Measurements from ENCODE around the gene MTNR1A. TPM values are rescaled to one million over a fixed set of nuclear protein-coding genes. Genes with fewer than 3 reads are reported as not detected.

MTNR1A gene
- total RNA-seq, 1 donor from 2014 or later: not detected

DNA sequence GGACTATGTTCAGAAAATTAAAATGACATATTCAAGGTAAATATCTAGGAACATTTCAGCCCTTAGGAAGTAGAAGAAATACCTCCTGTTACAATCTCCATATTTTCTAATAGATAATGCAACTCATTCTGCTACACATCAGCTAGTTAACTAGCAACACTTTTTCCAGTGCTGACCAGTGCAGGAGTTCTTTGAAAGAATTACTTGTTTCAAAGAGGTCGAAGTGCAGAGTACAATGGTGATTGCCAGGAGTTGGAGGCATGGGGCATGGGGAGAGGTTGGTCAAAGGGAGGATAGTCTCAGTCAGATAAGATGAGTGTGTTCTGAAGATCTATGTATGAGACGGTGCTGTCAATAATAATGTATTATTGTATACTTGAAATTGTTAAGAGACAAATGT, 53.1 kb downstream of the MTNR1A start:
- intact Hi-C loops (cut with micrococcal nuclease): no loop called here
- H3K9me3 Mint-ChIP-seq: peaks cover 10% of the 10 kb centered on the region
- no peak overlapping the region for H3K27ac Mint-ChIP-seq
- no peaks in the 10 kb centered on the region for H3K4me1 Mint-ChIP-seq (ENCODE audit: low read depth)
- no peak for DNase-seq (ENCODE audit: low spot score)
- no peaks in the 10 kb centered on the region for H3K27me3 Mint-ChIP-seq (ENCODE audit: low read depth)
- no peaks in the 10 kb centered on the region for H3K36me3 Mint-ChIP-seq (ENCODE audit: low read depth)
- no peak overlapping the region for H3K4me3 Mint-ChIP-seq (ENCODE audit: low read depth)

DNA sequence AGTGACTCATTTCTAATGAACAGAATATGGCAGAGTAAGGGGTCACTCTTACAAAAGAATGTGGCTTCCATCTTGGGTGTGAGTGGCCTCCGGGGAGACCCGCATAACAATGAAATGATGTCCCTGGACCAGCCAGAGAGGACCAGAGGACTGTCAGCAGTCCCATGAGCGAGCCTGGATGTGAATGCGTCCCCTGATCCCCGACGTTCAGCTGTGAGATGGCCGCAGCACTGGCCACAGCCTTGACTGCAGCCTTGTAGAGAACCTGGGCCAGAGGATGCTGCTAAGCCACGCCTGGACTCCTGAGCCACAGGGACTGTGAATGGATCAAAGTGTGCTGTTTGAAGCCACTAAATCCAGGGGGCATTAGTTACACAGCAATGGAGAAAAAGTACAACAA, 53.8 kb downstream of the MTNR1A start:
- DNase-seq (ENCODE audit: low spot score): no peak
- H3K36me3 Mint-ChIP-seq (ENCODE audit: low read depth): no peaks in the 10 kb centered on the region
- no peak overlapping the region for H3K27ac Mint-ChIP-seq
- H3K27me3 Mint-ChIP-seq (ENCODE audit: low read depth): no peaks in the 10 kb centered on the region
- H3K4me3 Mint-ChIP-seq (ENCODE audit: low read depth): no peak overlapping the region
- peaks cover 10% of the 10 kb centered on the region for H3K9me3 Mint-ChIP-seq
- no peaks in the 10 kb centered on the region for H3K4me1 Mint-ChIP-seq (ENCODE audit: low read depth)
- intact Hi-C loops (cut with micrococcal nuclease): no loop called here

DNA sequence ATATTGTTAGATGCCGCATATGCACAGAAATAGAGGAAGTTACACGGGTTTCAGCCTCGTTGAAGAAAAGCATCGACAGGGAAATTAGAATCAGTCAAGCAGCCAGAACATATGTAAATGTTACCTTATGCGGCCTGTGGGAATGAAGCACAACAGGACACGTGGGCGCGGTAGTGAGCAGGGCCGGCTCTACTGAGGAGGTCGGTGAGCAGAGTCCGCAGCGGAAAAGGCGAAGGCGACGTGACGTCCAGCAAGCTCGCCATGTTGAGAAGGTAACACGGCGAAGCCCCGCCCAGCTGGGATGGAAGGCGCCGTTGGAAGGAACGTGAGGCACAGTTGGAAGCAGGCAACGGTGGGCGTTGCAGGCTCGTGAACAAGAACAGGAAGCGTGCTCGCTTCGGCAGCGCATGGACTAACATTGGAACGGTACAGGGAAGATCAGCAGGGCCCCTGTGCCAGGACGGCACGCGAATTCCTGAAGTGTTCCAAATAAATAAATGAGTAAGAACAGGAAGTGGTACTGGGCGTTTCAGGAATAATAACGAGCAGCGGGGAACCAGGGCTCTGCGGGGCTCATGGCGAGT, 54.6 kb downstream of the MTNR1A start:
- H3K4me1 Mint-ChIP-seq (ENCODE audit: low read depth): no peaks in the 10 kb centered on the region
- no peak overlapping the region for H3K4me3 Mint-ChIP-seq (ENCODE audit: low read depth)
- peaks cover 10% of the 10 kb centered on the region for H3K9me3 Mint-ChIP-seq
- intact Hi-C loops (cut with micrococcal nuclease): no loop called here
- H3K27ac Mint-ChIP-seq: no peak overlapping the region
- no peaks in the 10 kb centered on the region for H3K36me3 Mint-ChIP-seq (ENCODE audit: low read depth)
- DNase-seq (ENCODE audit: low spot score): no peak
- H3K27me3 Mint-ChIP-seq (ENCODE audit: low read depth): no peaks in the 10 kb centered on the region

DNA sequence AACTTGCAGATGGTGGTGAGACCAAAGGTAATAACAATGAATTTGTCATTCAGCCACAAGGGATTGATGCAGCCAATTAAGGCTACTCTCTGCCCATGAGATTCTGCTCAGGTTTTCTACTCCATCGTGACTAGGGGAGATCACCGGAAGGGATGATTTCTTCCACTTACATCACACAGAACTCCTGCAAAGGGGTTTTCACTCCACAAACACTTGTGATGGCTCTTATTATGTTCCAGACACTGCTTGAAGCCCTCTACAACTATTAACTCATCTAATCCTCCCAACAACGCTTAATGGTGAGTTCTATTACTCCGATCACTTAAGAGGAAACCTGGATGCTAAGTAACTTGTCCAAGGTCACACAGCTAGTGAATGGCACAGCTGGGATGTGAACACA, 55.9 kb downstream of the MTNR1A start:
- no peak overlapping the region for H3K27ac Mint-ChIP-seq
- no peak overlapping the region for H3K4me3 Mint-ChIP-seq (ENCODE audit: low read depth)
- no peak for DNase-seq (ENCODE audit: low spot score)
- peaks cover 13% of the 10 kb centered on the region for H3K9me3 Mint-ChIP-seq
- intact Hi-C loops (cut with micrococcal nuclease): no loop called here
- no peaks in the 10 kb centered on the region for H3K27me3 Mint-ChIP-seq (ENCODE audit: low read depth)
- H3K36me3 Mint-ChIP-seq (ENCODE audit: low read depth): no peaks in the 10 kb centered on the region
- no peaks in the 10 kb centered on the region for H3K4me1 Mint-ChIP-seq (ENCODE audit: low read depth)

DNA sequence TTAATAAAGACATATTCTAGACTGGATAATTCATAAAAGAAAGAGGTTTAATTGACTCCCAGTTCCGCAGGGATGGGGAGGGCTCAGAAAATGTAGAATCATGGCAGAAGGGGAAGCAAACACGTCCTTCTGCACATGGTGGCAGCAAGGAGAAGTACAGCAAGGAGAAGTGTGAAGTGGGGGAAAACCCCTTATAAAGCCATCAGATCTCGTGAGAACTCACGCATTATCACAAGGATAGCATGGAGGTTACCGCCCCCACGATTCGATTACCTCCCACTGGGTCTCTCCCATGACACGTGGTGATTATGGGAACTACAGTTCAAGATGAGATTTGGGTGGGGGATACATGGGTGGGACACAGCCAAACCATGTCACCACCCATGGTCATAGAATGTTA, 58.3 kb downstream of the MTNR1A start:
- H3K27me3 Mint-ChIP-seq (ENCODE audit: low read depth): no peaks in the 10 kb centered on the region
- H3K4me1 Mint-ChIP-seq (ENCODE audit: low read depth): no peaks in the 10 kb centered on the region
- H3K9me3 Mint-ChIP-seq: peaks cover 25% of the 10 kb centered on the region
- no peak for DNase-seq (ENCODE audit: low spot score)
- no peaks in the 10 kb centered on the region for H3K36me3 Mint-ChIP-seq (ENCODE audit: low read depth)
- intact Hi-C loops (cut with micrococcal nuclease): no loop called here
- H3K27ac Mint-ChIP-seq: no peak overlapping the region
- H3K4me3 Mint-ChIP-seq (ENCODE audit: low read depth): no peak overlapping the region

DNA sequence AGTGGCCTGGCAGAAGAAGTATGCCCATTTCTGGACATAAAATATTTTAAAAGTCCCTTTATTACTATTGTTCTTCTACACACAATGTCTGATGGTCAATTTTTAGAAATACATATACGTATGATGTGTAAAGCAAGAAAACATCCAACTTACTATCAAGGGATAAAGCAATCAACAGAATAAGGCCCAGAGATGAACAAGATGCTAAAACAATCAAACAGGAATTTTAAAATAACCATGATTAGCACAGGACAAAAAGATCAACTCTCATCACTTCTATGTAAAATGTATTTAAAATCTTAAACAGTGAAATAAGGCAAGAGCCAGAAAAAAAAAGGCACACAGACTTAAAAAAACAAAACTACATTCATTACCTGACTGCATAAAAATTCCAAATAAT, 60.9 kb downstream of the MTNR1A start:
- H3K27me3 Mint-ChIP-seq (ENCODE audit: low read depth): no peaks in the 10 kb centered on the region
- no peak for DNase-seq (ENCODE audit: low spot score)
- intact Hi-C loops (cut with micrococcal nuclease): no loop called here
- H3K9me3 Mint-ChIP-seq: peaks cover 33% of the 10 kb centered on the region
- H3K27ac Mint-ChIP-seq: no peak overlapping the region
- no peak overlapping the region for H3K4me3 Mint-ChIP-seq (ENCODE audit: low read depth)
- no peaks in the 10 kb centered on the region for H3K4me1 Mint-ChIP-seq (ENCODE audit: low read depth)
- no peaks in the 10 kb centered on the region for H3K36me3 Mint-ChIP-seq (ENCODE audit: low read depth)

DNA sequence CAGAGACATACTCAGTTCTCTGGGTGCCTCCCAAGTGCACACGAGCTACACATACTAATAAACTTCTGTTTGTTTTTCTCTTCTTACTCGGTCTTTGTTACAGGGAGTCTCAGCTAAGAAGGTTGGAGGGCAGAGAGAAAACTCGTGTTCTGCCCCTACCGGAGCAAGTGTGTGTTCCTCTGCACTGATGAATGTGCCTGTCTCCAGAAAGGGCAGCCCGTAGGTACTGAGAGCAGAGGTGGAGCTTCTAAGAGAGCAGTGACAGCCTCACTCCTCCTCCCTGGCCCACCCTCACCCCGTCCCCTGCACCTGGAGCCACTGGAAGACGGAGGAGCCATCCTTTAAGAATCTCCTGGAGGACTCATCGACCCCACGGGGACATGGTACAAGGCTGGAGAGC, 67.6 kb downstream of the MTNR1A start:
- intact Hi-C loops (cut with micrococcal nuclease): no loop called here
- Mint-ChIP-seq H3K4me3 (ENCODE audit: low read depth) (no peak overlapping the region), H3K4me1 (ENCODE audit: low read depth) (no peaks in the 10 kb centered on the region), H3K36me3 (ENCODE audit: low read depth) (no peaks in the 10 kb centered on the region), H3K27me3 (ENCODE audit: low read depth) (no peaks in the 10 kb centered on the region), H3K27ac (no peak overlapping the region), H3K9me3 (peaks cover 24% of the 10 kb centered on the region)
- DNase-seq (ENCODE audit: low spot score): no peak

DNA sequence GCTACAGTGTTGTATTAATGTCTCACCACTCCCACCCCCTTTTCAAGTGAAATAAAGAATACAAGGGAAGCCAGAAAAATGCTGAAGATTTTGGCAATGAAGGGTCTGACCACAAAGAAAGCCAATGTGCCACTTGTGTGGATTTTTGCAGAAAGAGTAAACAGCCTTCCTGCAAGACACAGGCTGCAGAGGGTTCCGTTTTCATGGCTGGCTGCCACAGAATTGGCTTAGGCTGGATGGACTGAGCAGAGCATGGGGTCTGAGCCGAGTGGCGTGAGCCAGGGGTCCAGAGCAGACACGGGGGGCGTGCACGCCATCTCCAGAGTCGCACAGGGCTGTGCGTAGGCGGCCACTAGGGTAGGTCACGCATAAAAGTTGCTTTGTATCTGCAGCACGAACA, 69.2 kb downstream of the MTNR1A start:
- Mint-ChIP-seq H3K27ac (no peak overlapping the region), H3K36me3 (ENCODE audit: low read depth) (no peaks in the 10 kb centered on the region), H3K4me1 (ENCODE audit: low read depth) (no peaks in the 10 kb centered on the region), H3K4me3 (ENCODE audit: low read depth) (no peak overlapping the region), H3K9me3 (peaks cover 14% of the 10 kb centered on the region), H3K27me3 (ENCODE audit: low read depth) (no peaks in the 10 kb centered on the region)
- DNase-seq (ENCODE audit: low spot score): no peak
- intact Hi-C loops (cut with micrococcal nuclease): no loop called here

DNA sequence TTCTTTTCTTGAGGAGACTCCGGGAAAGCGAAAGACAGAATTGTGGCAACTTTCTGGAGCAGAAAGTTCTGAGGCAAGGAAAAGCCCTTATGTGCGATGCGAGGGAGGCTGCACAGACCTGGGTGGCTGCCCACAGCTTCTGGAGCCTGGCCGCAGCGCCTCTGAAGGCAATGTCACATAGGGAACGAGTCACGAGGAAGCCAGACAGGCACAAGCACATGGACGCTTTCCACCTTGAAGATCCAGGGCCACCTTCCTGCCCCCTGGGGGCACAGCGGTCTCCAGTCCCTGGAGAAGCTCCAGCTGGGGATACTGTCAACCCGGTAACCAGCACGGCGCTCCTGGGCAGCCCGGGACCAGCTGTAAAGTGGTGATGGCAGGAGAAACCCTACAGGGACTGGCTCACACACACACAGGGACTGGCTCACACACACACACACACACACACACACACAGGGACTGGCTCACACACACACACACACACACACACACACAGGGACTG, 69.8 kb downstream of the MTNR1A start:
- Mint-ChIP-seq H3K36me3 (ENCODE audit: low read depth) (no peaks in the 10 kb centered on the region), H3K9me3 (peaks cover 10% of the 10 kb centered on the region), H3K4me1 (ENCODE audit: low read depth) (no peaks in the 10 kb centered on the region), H3K27ac (no peak overlapping the region), H3K4me3 (ENCODE audit: low read depth) (no peak overlapping the region), H3K27me3 (ENCODE audit: low read depth) (no peaks in the 10 kb centered on the region)
- intact Hi-C loops (cut with micrococcal nuclease): no loop called here
- DNase-seq (ENCODE audit: low spot score): no peak

DNA sequence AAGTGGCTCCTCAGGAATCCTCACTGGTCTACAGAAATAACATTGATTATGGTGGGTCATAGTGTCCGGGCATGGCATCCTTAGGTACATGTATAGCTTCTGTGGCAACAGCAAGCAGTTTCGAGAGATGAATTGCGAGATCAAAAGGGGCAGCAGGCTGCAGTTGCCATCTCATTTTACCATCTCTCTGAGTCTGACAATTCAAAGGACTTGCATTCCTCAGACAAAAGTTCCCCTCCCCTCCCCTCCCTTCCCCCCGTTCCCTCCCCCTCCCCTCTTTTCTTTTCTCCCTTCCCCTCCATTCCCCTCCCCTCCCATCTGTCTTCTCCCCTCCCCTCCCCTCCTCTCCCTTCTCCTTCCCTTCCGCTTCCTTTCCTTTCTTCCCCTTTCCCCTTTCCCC, 70.2 kb downstream of the MTNR1A start:
- no peak overlapping the region for H3K27ac Mint-ChIP-seq
- intact Hi-C loops (cut with micrococcal nuclease): no loop called here
- H3K36me3 Mint-ChIP-seq (ENCODE audit: low read depth): no peaks in the 10 kb centered on the region
- H3K9me3 Mint-ChIP-seq: peaks cover 5% of the 10 kb centered on the region
- no peaks in the 10 kb centered on the region for H3K27me3 Mint-ChIP-seq (ENCODE audit: low read depth)
- no peak overlapping the region for H3K4me3 Mint-ChIP-seq (ENCODE audit: low read depth)
- DNase-seq (ENCODE audit: low spot score): no peak
- no peaks in the 10 kb centered on the region for H3K4me1 Mint-ChIP-seq (ENCODE audit: low read depth)

DNA sequence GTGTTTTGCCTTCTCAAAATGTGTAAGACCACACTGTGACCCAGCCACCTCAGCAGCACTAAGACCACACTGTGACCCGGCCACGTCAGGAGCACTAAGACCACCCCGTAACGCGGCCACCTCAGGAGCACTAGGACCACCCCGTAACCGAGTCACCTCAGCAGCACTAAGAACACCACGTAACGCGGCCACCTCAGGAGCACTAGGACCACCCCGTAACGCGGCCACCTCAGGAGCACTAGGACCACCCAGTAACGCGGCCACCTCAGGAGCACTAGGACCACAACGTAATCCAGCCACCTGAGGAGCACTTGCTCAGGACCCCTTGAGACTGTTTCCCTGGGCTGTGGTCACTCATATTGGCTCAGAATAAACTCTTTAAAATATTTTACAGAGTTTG, 71.7 kb downstream of the MTNR1A start:
- Mint-ChIP-seq H3K4me3 (ENCODE audit: low read depth) (no peak overlapping the region), H3K27ac (no peak overlapping the region), H3K4me1 (ENCODE audit: low read depth) (no peaks in the 10 kb centered on the region), H3K27me3 (ENCODE audit: low read depth) (no peaks in the 10 kb centered on the region), H3K36me3 (ENCODE audit: low read depth) (no peaks in the 10 kb centered on the region), H3K9me3 (peaks cover 3% of the 10 kb centered on the region)
- no peak for DNase-seq (ENCODE audit: low spot score)
- intact Hi-C loops (cut with micrococcal nuclease): no loop called here

Other genes with a start within 250 kb of the MTNR1A start
- gene FAT1, start 168.3 kb upstream of the MTNR1A start, total RNA-seq: 0.05 TPM in 2 replicates

Data from activated T-helper 2 cell treated with anti-CD3 and anti-CD28 coated beads, Interferon-gamma antibody, Interleukin-2, Interleukin-4, amounts not matched to agents 10 μg/mL and 5 μg/mL and 100 μg/mL, durations not matched to agents 14 hours and 24 hours and 36 hours (primary cell).